Superior temporal gyrus (tissue), 1 donor: Measurements from ENCODE around the gene CXCL6.

Experiments used
- DNase-seq: peaks from one replicate; pipeline ENCODE4 v3.0.0-alpha.2; 2016; ENCODE audit errors: extremely low spot score

The CXCL6 gene

GRCh38 chr4:73836373-73837279 is at the start of gene CXCL6:
TSS of gene CXCL6 (plus strand) at chr4:73836678. CDS start at chr4:73836751, 73 bp downstream.
- no peak for DNase-seq

DNA sequence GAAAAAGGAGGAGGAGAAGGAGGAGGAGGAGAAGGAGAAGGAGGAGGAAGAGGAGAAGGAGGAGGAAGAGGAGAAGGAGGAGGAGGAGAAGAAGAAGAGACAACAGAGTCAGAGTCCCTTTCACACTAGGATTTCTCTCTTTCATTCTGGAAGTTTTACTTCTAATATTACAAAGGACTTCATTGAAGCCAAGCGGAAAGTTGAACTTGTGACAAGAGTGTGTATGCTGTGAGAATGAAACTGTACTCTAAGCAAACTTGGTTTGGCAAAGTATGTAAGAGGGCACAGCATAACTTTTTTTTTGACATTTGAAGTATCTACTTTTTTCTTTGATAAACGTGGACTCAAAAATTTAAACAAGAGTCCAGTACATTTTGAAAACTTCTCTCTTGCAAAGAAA is 48.1 kb upstream of the CXCL6 start:
- DNase-seq = no peak

DNA sequence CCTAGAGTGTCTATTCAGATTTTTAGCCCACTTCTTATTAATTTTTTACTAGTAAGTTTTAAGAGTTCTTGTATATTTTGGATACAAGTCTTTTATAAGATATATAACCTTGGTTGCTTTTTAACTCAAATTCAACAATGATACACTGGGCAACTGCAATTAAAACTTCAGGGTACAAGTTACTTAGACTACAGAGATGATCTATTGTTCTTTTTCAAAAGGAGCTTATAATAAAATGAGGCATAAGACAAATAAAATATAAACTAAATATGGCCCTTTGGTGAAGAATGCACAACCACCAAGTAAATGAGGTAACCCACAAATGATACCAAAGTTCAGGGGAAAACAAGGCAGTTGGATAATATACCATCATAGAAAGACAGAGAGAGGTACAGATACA is 37.6 kb upstream of the CXCL6 start:
- no peak for DNase-seq

- no peak for DNase-seq
These were observed 36.3 kb upstream of the CXCL6 start for GRCh38 chr4:73800206-73800605.

DNA sequence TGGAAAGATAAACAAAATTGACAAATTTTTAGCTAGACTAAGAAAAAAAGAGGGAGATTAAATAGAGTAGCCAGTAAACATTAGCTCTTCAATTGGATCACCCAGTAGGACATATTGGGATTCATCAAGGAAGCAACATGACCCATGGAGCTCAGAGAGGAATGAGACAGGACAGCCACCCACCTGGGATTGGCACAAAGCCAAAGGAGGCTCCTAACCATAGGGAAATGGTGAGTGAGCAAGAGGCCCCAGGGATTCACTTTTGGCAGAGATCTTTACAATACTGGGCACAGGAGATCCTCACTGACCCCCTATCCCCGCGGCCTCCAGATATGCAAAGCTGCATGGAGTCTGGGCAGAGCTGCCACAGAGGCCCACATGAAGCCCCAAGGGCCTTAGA is 34.8 kb upstream of the CXCL6 start:
- no peak for DNase-seq

DNA sequence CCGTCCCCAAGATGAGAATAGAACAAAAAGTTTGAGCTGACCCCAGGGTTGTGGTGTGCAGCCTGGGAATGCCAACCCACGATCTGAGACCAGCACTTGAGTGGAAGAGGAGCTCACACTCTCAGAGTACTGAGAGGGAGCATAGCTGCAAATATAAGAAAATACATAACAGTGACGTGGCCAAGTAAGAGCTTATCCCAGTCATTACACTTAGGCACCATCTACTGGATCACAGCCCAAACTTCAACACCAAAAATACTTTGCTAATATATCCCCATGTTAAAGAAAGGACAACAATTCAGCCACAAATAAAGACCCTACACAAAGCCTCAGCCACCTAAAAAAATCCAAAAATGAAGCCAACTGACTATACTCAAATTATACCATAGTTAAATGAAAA is 33.3 kb upstream of the CXCL6 start:
- no peak for DNase-seq

GRCh38 chr4:73810191-73810590 is 26.3 kb upstream of the CXCL6 start:
- DNase-seq = no peak

GRCh38 chr4:73811841-73812240 is 24.6 kb upstream of the CXCL6 start:
- no peak for DNase-seq

DNA sequence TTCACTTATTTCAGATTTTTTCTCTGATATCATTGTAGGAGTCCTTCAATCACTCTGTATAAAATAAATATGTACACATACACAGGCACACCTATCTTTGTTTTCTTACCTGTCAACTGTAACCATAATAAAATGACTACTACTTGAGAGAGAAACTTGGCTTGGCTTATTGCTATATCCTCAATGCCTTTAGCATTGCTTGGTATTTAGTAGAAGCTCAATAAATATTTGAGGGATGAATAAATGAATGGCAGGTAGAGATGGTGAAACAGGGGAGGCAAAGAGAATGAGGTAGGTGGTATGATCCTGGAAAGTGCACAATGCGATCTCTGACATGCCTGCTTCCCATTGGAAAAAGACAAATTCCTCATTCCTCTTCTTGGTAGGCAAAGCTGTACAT is 21.8 kb upstream of the CXCL6 start:
- DNase-seq = no peak

- no peak for DNase-seq
These were observed 21.3 kb upstream of the CXCL6 start for GRCh38 chr4:73815145-73815544.

DNA sequence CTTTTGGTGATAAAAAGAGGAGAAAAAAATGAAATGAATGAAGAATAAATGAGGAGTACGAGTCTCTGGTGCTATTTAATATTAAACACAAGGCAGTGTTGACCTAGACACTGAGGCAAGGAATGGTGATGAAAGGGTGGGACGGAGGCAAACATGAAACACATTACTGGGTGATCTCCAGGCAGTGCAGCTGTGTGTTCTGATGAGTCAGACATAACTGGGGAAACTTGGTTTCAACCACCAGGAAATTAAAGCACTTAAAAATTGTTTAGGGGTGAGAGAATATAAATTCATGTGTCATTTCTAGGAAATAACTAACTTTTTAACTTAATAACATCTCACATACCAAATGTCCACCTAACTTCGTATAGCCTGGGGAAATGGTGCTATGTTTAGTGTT is 19.7 kb upstream of the CXCL6 start:
- no peak for DNase-seq

DNA sequence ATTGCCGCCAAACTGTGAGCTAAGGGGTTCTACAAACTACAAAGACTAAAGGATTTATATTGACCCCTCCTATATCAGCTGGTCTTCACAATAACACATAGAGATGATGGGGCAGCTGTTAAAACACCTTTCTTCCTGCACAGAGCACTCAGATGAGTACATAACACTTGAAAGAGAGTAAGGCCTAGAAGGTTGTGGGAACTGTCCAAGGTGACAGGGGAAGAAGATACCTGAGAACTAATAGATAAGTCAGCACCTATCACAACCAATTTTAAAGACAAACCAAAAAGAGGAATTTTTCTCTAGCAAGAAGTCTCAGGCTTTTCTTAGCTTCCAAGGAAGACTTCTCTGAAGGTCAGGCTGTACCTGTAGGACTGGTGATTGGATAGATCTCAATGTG is 19.1 kb upstream of the CXCL6 start:
- no peak for DNase-seq

DNA sequence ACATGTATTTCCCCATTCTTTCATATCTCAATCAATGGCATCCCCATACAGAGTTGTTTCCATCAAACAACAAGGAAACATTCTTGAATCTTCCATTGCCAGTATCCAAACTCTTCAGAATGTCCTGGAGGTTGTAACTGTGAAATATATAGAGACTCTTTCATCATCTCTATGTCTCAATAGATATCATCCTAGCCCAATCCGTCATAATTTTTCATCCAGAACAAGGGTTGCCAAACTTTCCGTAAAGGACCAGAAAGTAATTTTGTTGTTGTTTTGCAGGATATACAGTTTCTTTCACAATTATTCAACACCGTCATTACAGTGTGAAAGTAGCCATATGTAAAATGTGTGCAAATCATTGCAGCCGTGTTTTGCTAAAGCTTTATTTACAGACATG is 15.2 kb upstream of the CXCL6 start:
- no peak for DNase-seq

- no peak for DNase-seq
These were observed 14.1 kb upstream of the CXCL6 start for GRCh38 chr4:73822389-73822788.

GRCh38 chr4:73822812-73823504 is 13.5 kb upstream of the CXCL6 start:
- DNase-seq = no peak

DNA sequence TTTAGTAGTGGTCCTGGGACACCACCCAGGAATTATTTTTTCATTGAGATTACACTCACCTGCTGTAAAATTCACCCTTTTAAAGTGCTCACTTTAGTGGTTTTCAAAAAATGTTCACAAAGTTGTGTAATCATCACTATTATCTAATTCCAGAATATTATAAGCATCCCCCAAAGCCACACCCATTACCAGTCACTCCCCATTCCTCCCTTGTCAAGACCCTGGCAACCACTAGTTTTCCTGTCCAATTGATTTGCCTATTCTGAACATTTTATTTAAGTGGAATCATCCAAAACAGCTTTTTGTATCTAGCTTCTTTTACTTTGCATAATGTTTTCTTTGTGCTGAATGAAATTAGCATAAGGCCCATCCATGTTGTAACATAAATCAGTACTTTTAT is 12.7 kb upstream of the CXCL6 start:
- no peak for DNase-seq

DNA sequence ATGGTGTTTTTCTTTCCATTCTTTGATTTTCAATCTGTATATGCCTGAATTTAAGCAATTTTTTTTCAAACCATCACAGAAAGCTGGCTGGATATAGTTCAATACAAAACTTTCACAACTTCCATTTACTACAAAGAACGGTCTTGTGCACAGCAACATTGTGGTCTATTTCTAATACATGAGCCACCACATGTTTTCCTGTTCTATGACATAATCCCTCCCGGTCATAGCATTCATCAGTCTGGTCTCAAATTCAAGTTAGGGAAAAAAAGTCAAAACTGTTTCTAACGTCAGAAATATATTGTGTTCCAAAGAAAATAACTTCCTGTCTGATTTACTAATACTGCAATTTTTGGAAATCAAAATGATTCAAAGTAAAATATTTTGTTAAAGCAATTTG is 7.5 kb upstream of the CXCL6 start:
- DNase-seq = no peak

- DNase-seq = no peak
These were observed 4.9 kb upstream of the CXCL6 start for GRCh38 chr4:73831569-73831968.

GRCh38 chr4:73832651-73833237 is 3.7 kb upstream of the CXCL6 start:
- DNase-seq = no peak

- DNase-seq = no peak
These were observed 2.6 kb downstream of the CXCL6 start for GRCh38 chr4:73839071-73839470.

- no peak for DNase-seq
These were observed 3.2 kb downstream of the CXCL6 start for GRCh38 chr4:73839715-73840114.

DNA sequence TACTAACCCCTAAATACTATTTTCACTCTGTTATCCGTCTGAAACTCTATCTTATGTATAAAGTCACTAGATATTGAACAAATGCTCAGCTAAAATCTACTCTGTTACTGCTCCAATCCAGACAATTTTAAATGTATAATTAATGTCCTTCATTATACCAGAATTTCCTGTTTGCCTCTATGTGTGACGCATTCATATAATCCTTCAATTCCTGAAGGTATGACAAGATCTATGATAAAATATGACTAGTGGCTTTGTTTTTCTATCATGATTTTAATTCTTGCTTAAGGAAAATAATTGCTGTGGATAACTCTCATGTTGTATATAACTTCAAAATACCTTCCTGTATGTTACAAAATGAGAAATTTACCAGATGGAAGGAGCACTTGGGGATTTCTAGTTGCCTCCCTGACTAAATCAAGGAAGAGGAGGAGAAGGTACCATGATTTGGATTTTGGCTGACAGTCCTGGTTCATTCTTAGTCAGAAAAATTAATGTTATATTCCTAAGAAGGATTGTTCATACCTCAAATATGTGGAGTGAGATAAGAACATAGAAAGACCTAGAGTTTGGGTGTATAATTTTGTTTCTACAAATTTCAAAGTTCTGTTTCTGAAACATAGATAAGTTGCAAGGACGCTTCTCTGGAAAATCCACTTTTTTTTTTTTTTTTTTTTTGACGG is 4.9 kb downstream of the CXCL6 start:
- DNase-seq = no peak
